Measurements from ENCODE around the gene UROC1. TPM values are rescaled to one million over a fixed set of nuclear protein-coding genes. Genes with fewer than 3 reads are reported as not detected.

The UROC1 gene
- total RNA-seq, 2 donors from 2014 or later = not detected

DNA sequence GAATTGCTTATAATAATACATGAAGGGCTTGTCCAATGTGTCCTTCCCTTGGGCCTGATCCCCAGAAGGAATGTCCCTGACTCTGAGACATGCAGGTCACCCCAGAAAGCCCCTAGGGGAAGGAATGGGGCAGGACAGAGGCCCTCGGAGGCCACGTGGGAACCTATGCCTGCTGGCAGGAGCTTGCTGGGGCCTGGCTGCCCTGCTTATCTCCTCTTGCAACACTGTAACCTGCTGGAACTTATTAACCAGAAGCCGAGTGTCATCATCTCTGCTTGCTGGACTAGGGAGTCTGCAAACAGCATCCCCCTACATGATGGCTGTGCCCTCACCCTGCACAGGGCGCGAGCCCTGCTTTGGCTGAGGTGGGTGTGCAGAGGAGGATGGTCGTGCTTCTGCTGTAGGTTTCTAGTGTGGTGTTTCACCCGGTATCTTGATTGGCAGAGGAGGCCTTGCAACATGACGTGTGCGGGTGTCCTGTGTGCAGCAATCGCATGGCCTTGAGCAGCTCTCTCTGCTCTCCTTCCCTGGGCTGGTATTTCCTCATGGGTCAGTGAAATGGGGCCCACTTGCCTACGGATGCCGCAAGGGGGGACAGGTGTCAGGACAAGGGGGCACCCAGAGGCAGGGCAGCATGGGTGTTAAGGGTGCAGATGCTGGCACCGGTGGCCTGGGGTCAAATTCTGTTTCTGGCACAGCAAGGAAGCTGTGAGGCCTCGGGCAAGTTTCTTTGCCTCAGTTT is 11.4 kb upstream of the UROC1 start:
- DNase-seq (peak; percentile 54 to 75 (median 61)), ATAC-seq (peak; percentile 88)
- Histone ChIP-seq H3K27me3 (no peaks in the 10 kb centered on the region), H3K27ac (peak overlapping the region in 3 of 4 donors; percentile 36 to 51 (median 42)), H3K36me3 (replicated peaks in 1 of 2; ENCODE audit: insufficient read depth in 1 of 2, low read depth in 2 of 2) (no peaks in the 10 kb centered on the region), H3K4me1 (peaks cover 25% of the 10 kb centered on the region), H3K9me3 (no peaks in the 10 kb centered on the region), H3K4me3 (no peak overlapping the region)
- intact Hi-C loops (cut with DNase I) = loop anchor here (10.0 kb wide), 1 partner anchor 926 kb away; no protein-coding TSS in a partner anchor
- TF ChIP-seq POLR2A (IDR thresholded peaks at IDR 0.05) = no peak
- TF ChIP-seq, protein P1, sequence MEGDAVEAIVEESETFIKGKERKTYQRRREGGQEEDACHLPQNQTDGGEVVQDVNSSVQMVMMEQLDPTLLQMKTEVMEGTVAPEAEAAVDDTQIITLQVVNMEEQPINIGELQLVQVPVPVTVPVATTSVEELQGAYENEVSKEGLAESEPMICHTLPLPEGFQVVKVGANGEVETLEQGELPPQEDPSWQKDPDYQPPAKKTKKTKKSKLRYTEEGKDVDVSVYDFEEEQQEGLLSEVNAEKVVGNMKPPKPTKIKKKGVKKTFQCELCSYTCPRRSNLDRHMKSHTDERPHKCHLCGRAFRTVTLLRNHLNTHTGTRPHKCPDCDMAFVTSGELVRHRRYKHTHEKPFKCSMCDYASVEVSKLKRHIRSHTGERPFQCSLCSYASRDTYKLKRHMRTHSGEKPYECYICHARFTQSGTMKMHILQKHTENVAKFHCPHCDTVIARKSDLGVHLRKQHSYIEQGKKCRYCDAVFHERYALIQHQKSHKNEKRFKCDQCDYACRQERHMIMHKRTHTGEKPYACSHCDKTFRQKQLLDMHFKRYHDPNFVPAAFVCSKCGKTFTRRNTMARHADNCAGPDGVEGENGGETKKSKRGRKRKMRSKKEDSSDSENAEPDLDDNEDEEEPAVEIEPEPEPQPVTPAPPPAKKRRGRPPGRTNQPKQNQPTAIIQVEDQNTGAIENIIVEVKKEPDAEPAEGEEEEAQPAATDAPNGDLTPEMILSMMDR (IDR thresholded peaks at IDR 0.05) = peak in 4 of 7 experiments; percentile 24 to 54 (median 44)
- WGBS, 2 donors = 16 to 30% methylated on average over 11 to 14 of the region's 14 CpGs

DNA sequence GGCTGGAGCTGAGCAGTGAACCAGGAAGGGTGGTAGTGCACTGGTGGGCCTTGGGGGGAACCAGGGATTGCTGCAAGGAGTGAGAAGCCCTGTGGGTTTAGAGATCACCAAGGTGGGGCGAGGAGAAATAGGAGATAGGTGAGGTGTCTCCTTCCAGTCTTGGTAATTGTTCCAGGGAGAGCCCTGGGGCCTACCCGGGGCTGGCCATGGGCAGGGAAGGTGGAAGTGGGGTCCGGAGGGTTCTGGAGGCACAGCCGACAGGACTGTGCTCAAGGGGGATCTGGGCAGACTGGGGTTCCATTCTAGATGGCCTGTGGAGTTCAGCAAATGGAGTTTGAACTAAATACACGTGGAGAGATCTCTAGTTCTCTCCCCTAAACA is 10.8 kb upstream of the UROC1 start:
- ATAC-seq (no peak), DNase-seq (no peak)
- TF ChIP-seq, protein P1 (IDR thresholded peaks at IDR 0.05) = no peak
- Histone ChIP-seq H3K27me3 (no peaks in the 10 kb centered on the region), H3K9me3 (no peaks in the 10 kb centered on the region), H3K4me1 (peaks cover 29% of the 10 kb centered on the region), H3K4me3 (no peak overlapping the region), H3K36me3 (replicated peaks in 1 of 2; ENCODE audit: insufficient read depth in 1 of 2, low read depth in 2 of 2) (no peaks in the 10 kb centered on the region), H3K27ac (peak overlapping the region in 3 of 4 donors; percentile 36 to 51 (median 42))
- intact Hi-C loops (cut with DNase I) = loop anchor here (10.0 kb wide), 1 partner anchor 926 kb away; no protein-coding TSS in a partner anchor
- 71 to 85% methylated on average over 5 of the region's 5 CpGs for WGBS, 2 donors

DNA sequence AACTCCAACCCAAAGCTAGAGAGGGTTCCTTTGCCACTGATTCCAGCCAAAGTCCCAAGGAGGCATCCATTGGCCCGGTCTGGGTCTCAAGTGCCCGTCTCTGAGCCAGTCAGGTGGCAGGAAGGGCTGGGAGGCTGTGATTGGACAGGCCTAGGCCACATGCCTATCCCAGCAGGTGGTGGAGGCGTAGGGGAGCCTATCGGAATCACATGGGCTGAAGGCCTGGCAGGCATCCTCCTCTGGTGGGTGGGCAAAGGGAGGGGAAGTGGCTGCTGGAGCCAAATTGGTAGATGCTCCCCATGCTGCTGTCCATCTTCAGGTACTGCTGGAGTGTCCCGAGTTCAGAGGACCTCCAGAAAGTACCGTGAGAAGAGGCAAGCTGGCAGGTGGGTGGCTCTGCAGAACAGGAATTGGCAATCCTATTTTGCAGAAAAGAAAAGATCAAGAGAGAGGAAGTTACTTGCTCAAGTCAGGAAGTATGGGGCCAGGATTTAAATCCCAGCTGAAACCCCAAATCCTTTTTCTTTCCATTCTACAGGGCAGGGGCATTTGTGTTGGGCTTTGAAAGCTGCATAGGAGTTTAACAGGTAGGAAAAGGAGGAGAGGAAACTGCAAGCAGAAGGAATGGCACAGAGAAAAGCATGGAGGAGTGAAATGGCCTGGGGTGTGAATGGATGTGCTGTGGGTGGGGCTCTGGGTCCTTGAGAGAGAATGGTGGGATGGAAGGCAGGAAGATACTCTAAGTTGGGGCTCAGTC is 10.1 kb upstream of the UROC1 start:
- ATAC-seq (no peak), DNase-seq (no peak)
- WGBS, 2 donors = 73 to 75% methylated on average over 3 to 6 of the region's 6 CpGs
- Histone ChIP-seq H3K27me3 (no peaks in the 10 kb centered on the region), H3K36me3 (replicated peaks in 1 of 2; ENCODE audit: insufficient read depth in 1 of 2, low read depth in 2 of 2) (no peaks in the 10 kb centered on the region), H3K4me1 (peaks cover 29% of the 10 kb centered on the region), H3K27ac (no peak overlapping the region), H3K4me3 (no peak overlapping the region), H3K9me3 (no peaks in the 10 kb centered on the region)
- intact Hi-C loops (cut with DNase I) = loop anchor here (10.0 kb wide), 1 partner anchor 927 kb away; no protein-coding TSS in a partner anchor
- TF ChIP-seq POLR2A (IDR thresholded peaks at IDR 0.05) = no peak
- TF ChIP-seq, protein P1 (IDR thresholded peaks at IDR 0.05) = no peak

DNA sequence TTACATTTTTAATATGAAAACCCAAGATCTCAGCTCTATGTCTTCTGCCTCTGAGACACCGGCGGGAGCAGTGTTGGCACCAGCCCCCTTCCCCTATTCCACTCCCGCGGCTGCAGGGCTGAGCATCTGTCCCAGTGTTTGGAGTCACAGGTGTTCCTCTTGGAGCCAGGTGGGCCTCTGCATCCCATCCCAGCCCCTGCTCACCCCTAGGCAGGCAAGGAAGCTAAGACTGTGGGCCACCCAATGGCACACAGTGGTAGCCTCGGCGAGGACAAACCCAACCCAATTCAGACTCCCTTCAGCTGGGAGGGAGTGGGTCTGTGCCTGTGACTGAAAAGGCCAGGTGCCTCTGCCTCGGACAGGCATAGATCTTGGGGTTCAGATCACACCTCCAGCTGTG is 9.4 kb upstream of the UROC1 start:
- TF ChIP-seq, protein P1 (IDR thresholded peaks at IDR 0.05) = no peak
- no peak for TF ChIP-seq POLR2A (IDR thresholded peaks at IDR 0.05)
- no peaks in the 10 kb centered on the region for H3K9me3 ChIP-seq
- DNase-seq (no peak), ATAC-seq (no peak)
- no peaks in the 10 kb centered on the region for H3K27me3 ChIP-seq
- 93 to 97% methylated on average over 5 to 7 of the region's 7 CpGs for WGBS, 2 donors
- H3K36me3 ChIP-seq (replicated peaks in 1 of 2; ENCODE audit: insufficient read depth in 1 of 2, low read depth in 2 of 2) = no peaks in the 10 kb centered on the region
- no peak overlapping the region for H3K27ac ChIP-seq
- no peak overlapping the region for H3K4me3 ChIP-seq
- peaks cover 29% of the 10 kb centered on the region for H3K4me1 ChIP-seq
- intact Hi-C loops (cut with DNase I) = loop anchor here (10.0 kb wide), 1 partner anchor 928 kb away; no protein-coding TSS in a partner anchor

Measured in body of pancreas (tissue), 4 donors.